Measurements from ENCODE around the gene HSDL2. TPM values are rescaled to one million over a fixed set of nuclear protein-coding genes. Genes with fewer than 3 reads are reported as not detected.

The HSDL2 gene
- total RNA-seq, 4 donors from 2014 or later, result 37.8 to 54.8 (median 43.8) TPM

GRCh38 chr9:112434487-112434886 is 54.6 kb downstream of the HSDL2 start:
- 97 to 98% methylated on average over 1 of the region's 1 CpG for WGBS, 2 donors

GRCh38 chr9:112437406-112437805 is 57.5 kb downstream of the HSDL2 start:
- Histone ChIP-seq H3K9me3 (no peaks in the 10 kb centered on the region), H3K4me1 (no peaks in the 10 kb centered on the region), H3K27me3 (no peaks in the 10 kb centered on the region), H3K4me3 (replicated peaks in 1 of 3) (no peak overlapping the region), H3K27ac (no peak overlapping the region), H3K36me3 (no peaks in the 10 kb centered on the region)
- intact Hi-C loops (cut with DNase I), result no loop called here
- DNase-seq, result no peak
- TF ChIP-seq POLR2A (IDR thresholded peaks at IDR 0.05) (no peak), CTCF (IDR thresholded peaks at IDR 0.05) (no peak)
- WGBS, 2 donors, result 98 to 100% methylated on average over 2 of the region's 2 CpGs

More at GRCh38 chr9:112434487-112434886, 54.6 kb downstream of the HSDL2 start:
- H3K4me1 ChIP-seq, result no peaks in the 10 kb centered on the region
- no peaks in the 10 kb centered on the region for H3K36me3 ChIP-seq
- H3K4me3 ChIP-seq (replicated peaks in 1 of 3), result no peak overlapping the region
- TF ChIP-seq POLR2A (IDR thresholded peaks at IDR 0.05) (no peak), CTCF (IDR thresholded peaks at IDR 0.05) (no peak)
- H3K9me3 ChIP-seq, result no peaks in the 10 kb centered on the region
- no peak for DNase-seq
- intact Hi-C loops (cut with DNase I), result no loop called here
- H3K27me3 ChIP-seq, result no peaks in the 10 kb centered on the region
- no peak overlapping the region for H3K27ac ChIP-seq

GRCh38 chr9:112439171-112439570 is 59.3 kb downstream of the HSDL2 start:
- TF ChIP-seq CTCF (IDR thresholded peaks at IDR 0.05) (no peak), POLR2A (IDR thresholded peaks at IDR 0.05) (no peak)
- no peaks in the 10 kb centered on the region for H3K27me3 ChIP-seq
- no peak overlapping the region for H3K4me3 ChIP-seq (replicated peaks in 1 of 3)
- no peak for DNase-seq
- no peaks in the 10 kb centered on the region for H3K36me3 ChIP-seq
- no peaks in the 10 kb centered on the region for H3K4me1 ChIP-seq
- H3K9me3 ChIP-seq, result no peaks in the 10 kb centered on the region
- 95 to 100% methylated on average over 2 of the region's 2 CpGs for WGBS, 2 donors
- intact Hi-C loops (cut with DNase I), result no loop called here
- H3K27ac ChIP-seq, result no peak overlapping the region

- Histone ChIP-seq H3K27me3 (no peaks in the 10 kb centered on the region), H3K27ac (no peak overlapping the region), H3K4me1 (no peaks in the 10 kb centered on the region), H3K36me3 (no peaks in the 10 kb centered on the region), H3K4me3 (replicated peaks in 1 of 3) (no peak overlapping the region), H3K9me3 (no peaks in the 10 kb centered on the region)
- WGBS, 2 donors, result 97 to 99% methylated on average over 2 of the region's 2 CpGs
- TF ChIP-seq POLR2A (IDR thresholded peaks at IDR 0.05) (no peak), CTCF (IDR thresholded peaks at IDR 0.05) (no peak)
- intact Hi-C loops (cut with DNase I), result no loop called here
- DNase-seq, result no peak
Measured at GRCh38 chr9:112439825-112440224, 59.9 kb downstream of the HSDL2 start.

GRCh38 chr9:112443200-112443599 is 63.3 kb downstream of the HSDL2 start:
- TF ChIP-seq CTCF (IDR thresholded peaks at IDR 0.05) (peak in 3 of 6 experiments; percentile 29 to 36 (median 32)), POLR2A (IDR thresholded peaks at IDR 0.05) (no peak)
- H3K27me3 ChIP-seq, result no peaks in the 10 kb centered on the region
- no peak overlapping the region for H3K27ac ChIP-seq
- peak in 1 of 2 donors; percentile 6 for DNase-seq
- no peaks in the 10 kb centered on the region for H3K36me3 ChIP-seq
- intact Hi-C loops (cut with DNase I), result no loop called here
- H3K4me3 ChIP-seq (replicated peaks in 1 of 3), result no peak overlapping the region
- H3K4me1 ChIP-seq, result no peaks in the 10 kb centered on the region
- no peaks in the 10 kb centered on the region for H3K9me3 ChIP-seq
